Activated naive CD8-positive, alpha-beta T cell treated with anti-CD3 and anti-CD28 coated beads, Interleukin-2, amount 50 U/mL, for 24 hours (primary cell): ENCODE results near the gene GPR107.
A peak's percentile ranks its signal among the peaks of the same experiment; 100 is the strongest.

Experiments
- ATAC-seq: fragments of 150-1000 bp; cut with Tn5 transposase; one replicate; pipeline ENCODE4 v1.10.0; 2021
- DNase-seq: peaks from one replicate; pipeline ENCODE4 v3.0.0; 2021
- H3K27ac Mint-ChIP-seq: one replicate; pipeline ENCODE4 v1.8.0; 2021; ENCODE audit warnings: mild to moderate bottlenecking, mixed read lengths
- H3K27me3 Mint-ChIP-seq: one replicate; pipeline ENCODE4 v1.8.0; 2021; ENCODE audit warnings: mixed read lengths
- H3K36me3 Mint-ChIP-seq: one replicate; pipeline ENCODE4 v1.8.0; 2021; ENCODE audit warnings: low read depth, mixed read lengths
- H3K4me1 Mint-ChIP-seq: one replicate; pipeline ENCODE4 v1.8.0; 2021; ENCODE audit warnings: mixed read lengths
- H3K4me3 Mint-ChIP-seq: one replicate; pipeline ENCODE4 v1.8.0; 2021; ENCODE audit warnings: mild to moderate bottlenecking, moderate library complexity, mixed read lengths
- H3K9me3 Mint-ChIP-seq: one replicate; pipeline ENCODE4 v1.8.0; 2021; ENCODE audit warnings: mixed read lengths

GPR107 gene

GRCh38 chr9:130022566-130023143 is 31.1 kb upstream of the GPR107 start:
- ATAC-seq = no peak
- Mint-ChIP-seq H3K36me3 (peaks cover 47% of the 10 kb centered on the region), H3K9me3 (no peaks in the 10 kb centered on the region), H3K4me1 (peaks cover 99% of the 10 kb centered on the region), H3K4me3 (peak overlapping the region; percentile 37), H3K27ac (peak overlapping the region; percentile 86), H3K27me3 (no peaks in the 10 kb centered on the region)
- no peak for DNase-seq

GRCh38 chr9:130023144-130023787 is 30.4 kb upstream of the GPR107 start:
- Mint-ChIP-seq H3K4me3 (peak overlapping the region; percentile 49), H3K9me3 (no peaks in the 10 kb centered on the region), H3K27ac (peak overlapping the region; percentile 86), H3K27me3 (no peaks in the 10 kb centered on the region), H3K4me1 (peaks cover 100% of the 10 kb centered on the region), H3K36me3 (peaks cover 50% of the 10 kb centered on the region)
- peak; percentile 63 for ATAC-seq
- no peak for DNase-seq

- H3K4me3 Mint-ChIP-seq = peak overlapping the region; percentile 49
- H3K9me3 Mint-ChIP-seq = no peaks in the 10 kb centered on the region
- H3K27me3 Mint-ChIP-seq = no peaks in the 10 kb centered on the region
- ATAC-seq (no peak), DNase-seq (no peak)
- peak overlapping the region; percentile 86 for H3K27ac Mint-ChIP-seq
- peaks cover 55% of the 10 kb centered on the region for H3K36me3 Mint-ChIP-seq
- peaks cover 100% of the 10 kb centered on the region for H3K4me1 Mint-ChIP-seq
Observed at GRCh38 chr9:130023994-130024596, 29.6 kb upstream of the GPR107 start.

GRCh38 chr9:130024597-130024994 is 29.1 kb upstream of the GPR107 start:
- Mint-ChIP-seq H3K36me3 (peaks cover 51% of the 10 kb centered on the region), H3K4me3 (no peak overlapping the region), H3K4me1 (peaks cover 100% of the 10 kb centered on the region), H3K27me3 (no peaks in the 10 kb centered on the region), H3K9me3 (no peaks in the 10 kb centered on the region), H3K27ac (peak overlapping the region; percentile 86)
- DNase-seq (no peak), ATAC-seq (no peak)

GRCh38 chr9:130026583-130027340 is 26.9 kb upstream of the GPR107 start:
- Mint-ChIP-seq H3K4me3 (peak overlapping the region; percentile 49), H3K36me3 (peaks cover 41% of the 10 kb centered on the region), H3K4me1 (peaks cover 100% of the 10 kb centered on the region), H3K27ac (peak overlapping the region; percentile 86), H3K27me3 (no peaks in the 10 kb centered on the region), H3K9me3 (no peaks in the 10 kb centered on the region)
- DNase-seq (no peak), ATAC-seq (peak; percentile 4)

GRCh38 chr9:130027533-130028365 is 26.0 kb upstream of the GPR107 start:
- peak overlapping the region; percentile 86 for H3K27ac Mint-ChIP-seq
- H3K27me3 Mint-ChIP-seq = no peaks in the 10 kb centered on the region
- peak overlapping the region; percentile 46 for H3K4me3 Mint-ChIP-seq
- peaks cover 41% of the 10 kb centered on the region for H3K36me3 Mint-ChIP-seq
- peak; percentile 29 for ATAC-seq
- no peak for DNase-seq
- H3K4me1 Mint-ChIP-seq = peaks cover 100% of the 10 kb centered on the region
- H3K9me3 Mint-ChIP-seq = no peaks in the 10 kb centered on the region

GRCh38 chr9:130028493-130029222 is 25.0 kb upstream of the GPR107 start:
- no peaks in the 10 kb centered on the region for H3K9me3 Mint-ChIP-seq
- no peaks in the 10 kb centered on the region for H3K27me3 Mint-ChIP-seq
- ATAC-seq = no peak
- peak overlapping the region; percentile 86 for H3K27ac Mint-ChIP-seq
- DNase-seq = no peak
- H3K4me1 Mint-ChIP-seq = peaks cover 100% of the 10 kb centered on the region
- H3K4me3 Mint-ChIP-seq = peak overlapping the region; percentile 45
- H3K36me3 Mint-ChIP-seq = peaks cover 46% of the 10 kb centered on the region

GRCh38 chr9:130029223-130029973 is 24.3 kb upstream of the GPR107 start:
- Mint-ChIP-seq H3K27me3 (no peaks in the 10 kb centered on the region), H3K4me1 (peaks cover 100% of the 10 kb centered on the region), H3K4me3 (peak overlapping the region; percentile 45), H3K36me3 (peaks cover 46% of the 10 kb centered on the region), H3K9me3 (no peaks in the 10 kb centered on the region), H3K27ac (peak overlapping the region; percentile 86)
- DNase-seq = no peak
- ATAC-seq = peak; percentile 31

- DNase-seq (no peak), ATAC-seq (peak; percentile 16)
- Mint-ChIP-seq H3K36me3 (peaks cover 44% of the 10 kb centered on the region), H3K27ac (peak overlapping the region; percentile 90), H3K9me3 (no peaks in the 10 kb centered on the region), H3K4me3 (peak overlapping the region; percentile 50), H3K27me3 (no peaks in the 10 kb centered on the region), H3K4me1 (peaks cover 100% of the 10 kb centered on the region)
Observed at GRCh38 chr9:130030651-130031127, 23.0 kb upstream of the GPR107 start.

- Mint-ChIP-seq H3K36me3 (peaks cover 37% of the 10 kb centered on the region), H3K9me3 (no peaks in the 10 kb centered on the region), H3K4me1 (peaks cover 98% of the 10 kb centered on the region), H3K27me3 (no peaks in the 10 kb centered on the region), H3K27ac (peak overlapping the region; percentile 99), H3K4me3 (peak overlapping the region; percentile 99)
- DNase-seq (no peak), ATAC-seq (peak; percentile 73)
Observed at GRCh38 chr9:130034570-130034969, 19.1 kb upstream of the GPR107 start.

GRCh38 chr9:130036099-130036498 is 17.6 kb upstream of the GPR107 start:
- H3K36me3 Mint-ChIP-seq = peaks cover 45% of the 10 kb centered on the region

GRCh38 chr9:130039528-130040147 is 14.1 kb upstream of the GPR107 start:
- no peak for DNase-seq
- peak overlapping the region; percentile 99 for H3K27ac Mint-ChIP-seq
- H3K4me1 Mint-ChIP-seq = peaks cover 69% of the 10 kb centered on the region
- no peak for ATAC-seq
- no peaks in the 10 kb centered on the region for H3K27me3 Mint-ChIP-seq
- peak overlapping the region; percentile 99 for H3K4me3 Mint-ChIP-seq
- peaks cover 40% of the 10 kb centered on the region for H3K36me3 Mint-ChIP-seq
- H3K9me3 Mint-ChIP-seq = no peaks in the 10 kb centered on the region

More at GRCh38 chr9:130036099-130036498, 17.6 kb upstream of the GPR107 start:
- Mint-ChIP-seq H3K4me1 (peaks cover 90% of the 10 kb centered on the region), H3K4me3 (peak overlapping the region; percentile 99), H3K9me3 (no peaks in the 10 kb centered on the region), H3K27ac (peak overlapping the region; percentile 99), H3K27me3 (no peaks in the 10 kb centered on the region)
- ATAC-seq (peak; percentile 38), DNase-seq (no peak)
